Measurements from ENCODE around the gene RAMP1.
"Not testable (repeated sequence)": the region's sequence is repeated elsewhere in the genome, so short reads cannot be mapped to it uniquely, and the experiment has no call there.

The RAMP1 gene

GRCh38 chr2:237859533-237860272 lies at the start of gene RAMP1:
RAMP1 (plus strand) TSS chr2:237859623; CDS start chr2:237859676, 53 bp downstream.
- no peak for DNase-seq (ENCODE audit: low read depth in 2 of 2)

- DNase-seq (ENCODE audit: low read depth in 2 of 2) = no peak
Measured at GRCh38 chr2:237815637-237816036, 43.8 kb upstream of the RAMP1 start.

DNA sequence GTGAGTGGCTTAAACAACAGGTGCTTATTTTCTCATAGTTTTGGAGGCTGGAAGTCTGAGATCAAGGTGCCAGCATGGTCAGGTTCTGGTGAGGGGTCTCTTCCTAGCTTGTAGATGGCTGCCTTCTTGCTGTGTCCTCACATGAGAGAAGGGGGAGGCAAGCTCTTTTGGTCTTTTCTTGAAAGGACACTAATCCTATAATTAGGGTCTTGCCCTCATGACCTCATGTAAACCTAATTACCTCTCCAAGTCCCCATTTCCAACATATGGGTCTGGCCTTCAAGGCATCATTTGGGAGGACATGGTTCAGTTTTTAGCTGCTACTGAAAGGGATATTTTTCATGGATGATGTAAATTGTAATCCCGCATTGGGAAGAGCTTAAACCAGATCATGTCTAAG lies 42.9 kb upstream of the RAMP1 start:
- no peak for DNase-seq (ENCODE audit: low read depth in 2 of 2)

DNA sequence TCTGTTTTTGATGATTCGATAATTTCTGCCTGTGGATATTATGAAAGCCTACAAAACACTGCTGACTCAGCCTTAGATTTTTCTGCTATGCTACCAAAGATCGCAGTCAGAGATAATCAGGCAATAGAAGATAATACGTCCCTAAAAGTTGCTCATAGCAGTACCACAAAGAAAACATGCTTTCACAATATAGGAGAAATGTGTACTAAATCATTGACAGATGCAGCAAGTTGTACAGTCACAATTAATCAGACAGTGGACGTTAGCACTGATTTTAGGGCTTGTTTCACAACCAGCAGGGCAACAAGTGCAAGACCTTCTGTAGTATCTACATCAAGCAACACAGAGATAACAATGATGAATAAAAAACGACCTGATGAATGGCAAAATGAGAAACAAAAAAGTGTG lies 41.4 kb upstream of the RAMP1 start:
- no peak for DNase-seq (ENCODE audit: low read depth in 2 of 2)

GRCh38 chr2:237819231-237819630 lies 40.2 kb upstream of the RAMP1 start:
- no peak for DNase-seq (ENCODE audit: low read depth in 2 of 2)

DNA sequence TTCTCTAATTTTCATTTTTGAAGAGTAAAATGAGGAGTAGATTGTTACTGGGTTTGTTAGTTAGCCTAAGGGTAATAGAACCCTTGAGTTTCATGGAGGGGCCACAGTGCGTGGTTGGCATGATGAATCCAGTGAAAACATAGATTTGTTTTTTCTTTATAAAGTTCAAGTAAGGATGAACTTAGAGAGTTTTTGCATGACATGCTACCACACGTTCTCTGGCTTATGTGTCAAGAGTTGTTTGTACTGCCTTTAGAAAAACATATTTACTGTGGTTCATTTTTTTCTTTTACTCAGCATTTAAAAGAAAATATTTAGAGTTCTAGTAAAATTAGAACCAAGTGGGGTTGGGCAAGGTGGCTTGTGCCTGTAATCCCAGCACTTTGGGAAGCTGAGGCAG lies 39.0 kb upstream of the RAMP1 start:
- no peak for DNase-seq (ENCODE audit: low read depth in 2 of 2)

- DNase-seq (ENCODE audit: low read depth in 2 of 2) = no peak
Measured at GRCh38 chr2:237823544-237823943, 35.9 kb upstream of the RAMP1 start.

DNA sequence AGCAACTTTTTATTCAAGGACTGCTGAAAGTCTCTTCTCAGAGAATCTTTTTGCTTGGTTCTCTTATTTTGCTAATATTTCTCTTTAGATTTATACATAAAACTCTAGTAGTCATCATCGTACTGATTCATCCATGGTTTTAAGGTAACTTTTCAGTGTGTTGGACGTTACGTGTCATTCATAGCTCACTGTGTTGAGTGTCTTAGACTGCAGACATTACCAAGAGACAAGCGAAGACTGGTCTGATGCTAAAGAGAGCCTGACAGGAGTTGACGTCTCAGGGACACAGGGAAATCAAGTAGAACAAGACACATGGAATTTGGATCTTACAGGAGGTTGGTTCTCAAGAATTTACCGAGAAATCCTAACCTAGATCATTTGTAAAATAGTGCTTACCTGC lies 35.3 kb upstream of the RAMP1 start:
- DNase-seq (ENCODE audit: low read depth in 2 of 2) = no peak

DNA sequence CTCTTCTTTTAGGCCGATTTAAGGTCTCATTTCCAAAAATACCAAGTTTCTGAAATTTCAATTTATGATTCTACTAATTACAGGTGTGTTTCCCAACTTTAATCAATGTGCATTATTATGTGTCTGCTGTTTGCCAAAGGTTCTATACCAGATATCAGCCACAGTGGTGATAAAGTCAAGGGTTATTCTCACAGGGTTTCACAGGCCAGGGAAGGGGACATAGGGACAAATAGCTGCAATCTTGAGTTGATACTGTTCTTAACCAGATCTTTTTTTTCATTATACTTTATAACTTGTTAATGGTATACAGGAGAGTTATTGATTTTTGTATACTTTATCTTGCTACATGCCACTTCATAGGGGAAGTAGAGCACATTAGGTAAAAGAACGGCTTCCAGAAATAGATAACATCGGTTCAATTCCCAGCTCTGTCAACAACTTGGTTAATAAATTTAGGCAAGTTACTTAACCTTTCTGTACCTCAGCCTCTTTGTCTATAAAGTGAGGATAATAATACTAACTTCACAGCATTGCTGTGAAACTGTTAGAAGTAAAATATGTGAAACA lies 31.9 kb upstream of the RAMP1 start:
- DNase-seq (ENCODE audit: low read depth in 2 of 2) = no peak

DNA sequence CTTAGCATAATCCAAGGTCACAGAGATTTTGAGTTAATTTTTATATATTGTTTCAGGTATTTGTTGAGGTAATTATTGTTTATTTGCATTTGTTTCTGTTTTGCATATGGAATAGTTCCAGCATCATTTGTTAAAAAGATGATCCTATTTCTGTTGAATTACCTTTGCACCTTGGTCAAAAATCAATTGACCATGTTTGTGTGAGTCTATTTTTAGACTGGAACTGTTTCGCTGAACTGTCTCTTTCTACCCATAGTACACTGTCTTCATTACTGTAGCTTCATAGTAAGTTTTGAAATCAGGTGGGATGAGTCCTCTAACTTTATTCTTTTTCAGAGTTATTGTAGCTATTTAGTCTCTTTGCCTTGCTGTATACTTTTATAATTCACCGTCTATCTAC lies 28.9 kb upstream of the RAMP1 start:
- no peak for DNase-seq (ENCODE audit: low read depth in 2 of 2)

DNA sequence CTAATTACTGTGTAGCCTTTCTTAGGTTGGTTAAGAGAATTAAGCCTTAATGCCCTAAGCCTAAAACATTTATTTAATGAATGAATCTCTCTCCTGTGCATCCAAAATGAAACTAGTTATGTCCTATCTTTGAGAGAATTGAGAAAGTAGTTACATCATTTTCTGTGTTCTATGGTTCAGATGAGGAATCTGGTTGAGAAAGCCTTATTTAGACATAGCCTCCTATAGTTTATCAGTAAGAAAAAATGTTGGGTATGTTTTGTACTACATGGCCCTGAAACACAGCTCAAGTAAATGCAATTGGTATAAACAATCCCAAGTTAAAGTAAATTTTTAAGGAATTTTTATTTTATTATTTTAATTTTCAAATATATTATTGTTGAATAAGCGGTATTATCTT lies 25.9 kb upstream of the RAMP1 start:
- DNase-seq (ENCODE audit: low read depth in 2 of 2) = no peak

DNA sequence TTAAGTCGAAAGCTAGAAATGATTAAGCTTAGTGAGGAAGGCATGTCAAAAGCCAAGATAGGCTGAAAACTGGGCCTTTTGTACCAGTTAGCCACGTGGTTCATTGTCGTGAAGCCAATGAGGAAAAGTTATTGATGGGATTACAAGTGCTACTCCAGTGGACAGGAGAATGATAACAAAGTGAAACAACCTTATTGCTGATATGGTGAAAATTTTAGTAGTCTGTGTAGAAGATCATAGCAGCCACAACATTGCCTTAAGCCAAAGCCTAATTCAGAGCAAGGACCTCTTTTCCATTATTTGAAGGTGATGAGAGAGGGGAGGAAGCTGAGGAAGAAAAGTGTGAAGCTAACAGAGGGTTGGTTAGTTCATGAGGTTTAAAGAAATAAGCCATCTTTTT lies 24.1 kb upstream of the RAMP1 start:
- no peak for DNase-seq (ENCODE audit: low read depth in 2 of 2)

DNA sequence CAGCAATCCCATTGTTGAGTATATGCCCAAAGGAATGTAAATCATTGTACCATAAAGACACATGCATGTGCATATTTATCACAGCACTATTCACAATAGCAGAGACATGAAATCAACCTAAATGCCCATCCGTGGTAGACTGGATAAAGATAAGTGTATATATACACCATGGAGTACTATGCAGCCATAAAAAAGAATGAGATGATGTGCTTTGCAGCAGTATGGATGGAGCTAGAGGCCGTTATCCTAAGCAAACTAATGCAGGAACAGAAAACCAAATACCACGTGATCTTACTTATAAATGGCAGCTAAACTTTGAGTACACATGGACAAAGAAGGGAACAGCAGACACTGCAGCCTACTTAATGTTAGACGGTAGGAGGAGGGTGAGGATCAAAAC lies 18.4 kb upstream of the RAMP1 start:
- DNase-seq (ENCODE audit: low read depth in 2 of 2) = no peak

DNA sequence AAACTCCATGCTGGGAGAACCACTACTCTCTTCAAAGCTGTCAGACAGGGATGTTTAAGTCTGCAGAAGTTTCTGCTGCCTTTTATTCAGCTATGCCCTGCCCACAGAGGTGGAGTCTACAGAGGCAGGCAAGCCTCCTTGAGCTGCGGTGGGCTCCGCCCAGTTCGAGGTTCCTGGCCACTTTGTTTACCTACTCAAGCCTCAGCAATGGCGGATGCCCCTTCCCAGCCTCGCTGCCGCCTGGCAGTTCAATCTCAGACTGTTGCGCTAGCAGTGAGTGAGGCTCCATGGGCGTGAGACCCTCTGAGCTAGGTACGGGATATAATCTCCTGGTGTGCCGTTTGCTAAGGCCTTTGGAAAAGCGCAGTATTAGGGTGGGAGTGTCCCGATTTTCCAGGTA lies 10.5 kb upstream of the RAMP1 start:
- DNase-seq (ENCODE audit: low read depth in 2 of 2) = not testable (repeated sequence)

DNA sequence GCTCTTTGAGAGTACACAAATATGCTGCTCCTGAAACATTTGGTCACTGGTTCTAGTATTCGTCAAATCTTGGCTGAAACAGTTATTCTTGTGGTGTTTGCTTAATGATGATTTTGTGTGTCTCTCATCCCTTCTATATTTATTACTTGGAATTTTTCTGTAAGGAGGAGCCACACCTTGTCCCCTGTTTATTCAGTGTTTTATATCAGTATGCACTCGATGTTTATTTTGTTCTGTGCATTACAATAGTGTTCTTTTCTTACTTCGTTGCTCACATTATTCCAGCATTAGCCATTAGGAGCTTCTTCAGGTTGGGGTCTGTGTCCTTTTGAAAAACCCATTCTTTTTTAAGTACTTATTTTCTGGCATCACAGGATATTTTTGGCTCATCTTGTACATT lies 5.1 kb upstream of the RAMP1 start:
- no peak for DNase-seq (ENCODE audit: low read depth in 2 of 2)

GRCh38 chr2:237857791-237858190 lies 1.6 kb upstream of the RAMP1 start:
- DNase-seq (ENCODE audit: low read depth in 2 of 2) = no peak

GRCh38 chr2:237858294-237859081 lies 935 bp upstream of the RAMP1 start:
- peak; percentile 8 to 10 for DNase-seq (ENCODE audit: low read depth in 2 of 2)

DNA sequence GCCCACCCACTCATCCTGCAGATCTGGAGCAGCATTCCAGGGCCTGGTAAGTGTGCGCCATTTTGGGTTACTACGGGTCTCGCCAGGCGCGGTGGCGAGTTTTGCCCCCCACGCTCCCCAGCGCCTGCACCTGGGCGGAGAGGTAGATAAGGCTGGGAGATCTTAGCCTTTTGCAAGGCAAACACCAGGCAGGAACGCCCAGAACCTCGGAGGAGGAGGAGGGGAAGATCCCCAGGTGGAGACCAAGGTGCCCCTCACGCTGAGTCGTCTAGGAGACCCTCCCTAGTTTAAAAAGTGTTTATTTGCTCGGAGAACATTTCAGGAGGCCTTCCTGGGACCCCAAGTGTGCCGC lies 365 bp upstream of the RAMP1 start:
- DNase-seq (ENCODE audit: low read depth in 2 of 2) = no peak

DNA sequence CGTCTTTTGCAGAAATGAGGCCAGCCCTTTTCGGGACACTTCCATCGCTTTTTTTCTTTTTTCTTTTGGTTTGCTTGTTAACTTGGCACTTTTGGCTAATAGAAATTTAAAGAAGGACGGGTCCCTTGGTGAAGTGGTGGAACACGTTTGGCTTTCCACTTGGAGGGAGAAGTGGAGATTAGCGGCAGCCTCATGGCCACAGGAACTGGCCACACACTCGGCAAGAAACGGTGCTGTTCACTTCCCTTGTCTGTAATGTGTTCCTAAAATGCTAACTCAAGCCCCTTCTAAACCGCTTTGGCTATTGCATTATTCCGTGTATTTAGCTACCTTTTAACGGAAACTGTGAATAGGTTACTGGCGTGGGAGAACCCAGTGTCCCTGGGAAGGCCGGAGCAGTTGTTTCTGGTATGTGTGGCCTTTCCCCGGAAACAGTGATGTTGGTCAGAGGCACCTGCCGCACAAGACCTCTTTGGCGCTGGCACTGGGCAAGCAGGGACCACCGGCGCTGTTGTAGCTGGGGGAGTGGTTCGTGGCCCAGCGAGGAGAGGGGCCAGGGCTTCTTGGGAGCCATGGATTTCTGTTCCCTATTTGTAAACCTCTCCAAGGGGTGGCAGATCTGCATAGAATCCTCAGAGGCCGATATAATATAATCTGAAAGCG lies 981 bp downstream of the RAMP1 start:
- no peak for DNase-seq (ENCODE audit: low read depth in 2 of 2)

- DNase-seq (ENCODE audit: low read depth in 2 of 2) = no peak
Measured at GRCh38 chr2:237861875-237862527, 2.6 kb downstream of the RAMP1 start.

GRCh38 chr2:237862528-237862895 lies 3.1 kb downstream of the RAMP1 start:
- DNase-seq (ENCODE audit: low read depth in 2 of 2) = no peak

GRCh38 chr2:237863102-237863511 lies 3.7 kb downstream of the RAMP1 start:
- DNase-seq (ENCODE audit: low read depth in 2 of 2) = no peak
